CD4-positive, alpha-beta T cell treated with Interleukin-10 for 1 hour (primary cell): ENCODE results near the gene CIBAR2.

Source experiments
- DNase-seq: peaks from one replicate; pipeline ENCODE4 v3.0.0-alpha.2; 2020

CIBAR2 gene

DNA sequence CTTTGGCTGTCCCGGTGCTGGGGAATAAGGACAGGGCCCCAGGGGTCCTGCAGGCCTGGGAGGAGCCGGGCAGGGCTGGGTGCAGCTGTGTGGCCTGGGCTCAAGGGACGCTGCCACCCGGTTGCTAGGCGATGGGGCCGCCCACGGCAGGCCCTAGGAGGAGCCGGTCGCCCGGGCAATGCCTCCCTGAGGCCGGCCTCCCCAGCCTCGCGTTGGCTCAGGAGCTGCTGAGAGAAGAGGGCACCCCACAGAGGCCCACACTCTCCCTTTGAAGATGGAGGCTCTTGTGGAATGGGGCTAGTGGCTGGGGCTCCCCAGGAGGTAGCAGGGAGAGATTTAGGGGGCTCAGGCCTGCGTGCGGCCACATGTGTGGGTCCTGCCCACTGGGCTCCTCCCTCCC is at the start of gene CIBAR2:
CIBAR2 (minus strand) TSS at position 109 of the 400 bp plus-strand sequence. CDS start 120 bp downstream, outside the sequence.
- no peak for DNase-seq

DNA sequence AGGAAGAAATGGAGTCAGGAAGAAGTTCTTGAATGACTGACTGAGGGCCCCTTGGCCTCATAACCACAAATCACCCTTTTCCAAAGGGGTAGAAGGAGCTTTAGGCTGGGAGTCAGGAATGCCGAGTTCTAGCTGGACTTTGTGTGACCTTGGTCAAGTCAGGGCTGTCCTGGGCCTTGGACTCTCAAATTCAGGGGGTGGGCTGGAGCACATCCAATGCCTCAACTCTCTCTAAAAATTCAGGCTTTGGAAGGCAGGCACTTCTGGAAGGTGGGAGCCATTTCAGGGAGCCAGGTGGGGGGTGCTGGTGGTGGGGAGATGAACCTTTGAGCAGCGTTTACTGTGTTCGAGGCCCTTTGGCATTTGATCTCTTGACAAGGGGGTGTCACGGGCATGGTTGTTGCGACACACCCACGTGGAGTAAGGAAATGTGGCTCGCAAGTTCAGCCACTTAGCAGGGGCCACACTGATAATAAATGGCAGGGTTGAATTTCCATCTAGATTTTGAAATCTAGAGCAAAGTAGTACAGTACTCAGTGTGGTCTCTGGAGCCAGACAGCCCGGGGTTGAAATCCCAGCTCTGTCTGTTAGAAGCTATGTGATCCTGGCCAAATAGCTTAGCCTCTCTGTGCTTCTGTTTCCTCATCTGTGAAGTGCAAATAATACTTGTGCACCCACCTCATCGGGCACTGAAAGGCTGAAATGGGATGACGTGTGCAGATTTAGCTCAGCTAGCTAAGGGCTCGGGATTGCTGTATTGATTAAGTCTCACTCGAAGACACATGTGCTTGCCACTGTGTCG is 47.1 kb upstream of the CIBAR2 start:
- no peak for DNase-seq

DNA sequence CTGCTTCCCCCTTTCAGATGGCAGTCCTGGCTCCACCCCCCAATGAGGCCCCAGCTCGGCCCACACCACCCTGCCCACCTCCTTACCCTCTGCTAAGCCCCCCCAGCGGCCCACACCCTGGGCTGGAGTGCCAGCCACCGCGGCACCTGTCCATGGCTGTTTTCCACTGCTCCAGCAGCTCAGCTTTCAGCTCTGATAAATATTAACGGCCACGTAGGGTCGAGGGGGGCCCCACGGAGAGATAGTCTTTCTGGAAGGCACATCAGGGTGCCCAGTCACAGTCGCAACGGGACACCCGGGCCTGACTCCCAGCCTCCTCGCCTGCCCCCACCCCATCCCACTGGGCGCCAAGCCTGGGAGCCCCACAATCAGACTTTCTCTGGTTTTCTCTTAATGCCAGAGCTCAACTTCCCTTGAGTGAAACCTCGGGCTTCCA is 46.5 kb upstream of the CIBAR2 start:
- no peak for DNase-seq

DNA sequence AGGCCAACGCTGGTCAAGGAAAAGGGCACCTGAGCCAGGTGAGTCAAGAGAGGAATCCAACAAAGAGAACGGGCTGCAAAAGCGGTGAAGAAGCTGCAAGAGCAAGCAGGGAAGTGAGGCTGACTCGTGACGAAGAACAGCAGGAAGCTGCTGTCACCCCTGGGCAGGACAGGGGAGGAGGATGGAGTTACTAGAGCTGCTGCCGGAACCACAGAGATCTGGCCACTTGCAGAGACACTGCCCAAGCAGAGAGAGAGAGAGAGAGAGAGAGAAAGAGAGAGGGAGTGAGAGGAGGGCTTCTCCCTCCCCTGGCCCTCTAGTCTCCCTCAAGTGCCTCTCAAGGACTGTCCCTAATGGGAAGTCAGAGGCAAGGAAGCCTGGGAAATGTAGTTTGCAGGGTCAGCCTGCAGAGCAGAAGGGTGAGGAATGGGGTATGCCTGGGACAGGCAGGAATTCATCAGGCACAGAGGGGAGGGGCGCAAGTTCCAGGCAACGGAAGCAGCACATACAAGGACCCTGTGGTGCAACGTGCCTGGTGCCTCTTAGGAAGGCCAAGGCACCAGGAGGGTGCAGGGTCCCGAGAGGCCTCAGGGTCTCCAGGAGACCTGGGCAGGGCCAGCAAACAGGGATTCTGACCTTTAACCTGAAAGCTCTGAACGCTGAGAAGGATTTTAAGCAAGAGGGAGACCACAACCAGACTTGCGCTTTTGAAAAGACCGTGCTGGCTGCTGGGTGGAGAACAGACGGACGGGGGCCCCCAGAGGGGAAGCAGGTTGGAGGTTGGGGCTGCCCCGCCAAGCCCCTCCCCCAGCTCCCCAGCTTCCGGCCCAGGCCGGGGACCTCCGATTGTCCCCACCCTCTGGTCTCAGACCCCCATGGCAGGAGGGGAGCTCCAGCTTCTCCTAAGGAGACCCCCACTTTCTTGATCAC is 45.8 kb upstream of the CIBAR2 start:
- peak; percentile 15 for DNase-seq

DNA sequence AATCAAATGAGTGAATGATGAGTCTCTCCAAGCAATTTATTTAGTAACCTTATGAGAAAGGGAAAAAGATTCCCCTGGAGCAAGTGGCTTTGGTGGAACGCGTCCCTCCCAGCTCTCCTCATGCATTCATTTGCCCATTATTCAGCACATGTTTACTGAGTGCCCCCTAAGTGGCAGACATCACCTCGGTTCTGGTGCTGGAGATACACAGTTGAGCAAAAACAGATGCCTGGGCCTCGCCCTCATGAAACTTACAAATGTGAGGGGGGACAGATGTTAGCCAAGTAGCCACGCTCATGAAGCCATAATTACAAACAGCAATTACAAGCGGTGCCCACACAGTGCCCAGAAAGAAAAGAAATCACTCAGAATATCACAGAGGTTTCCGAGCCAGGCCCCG is 45.1 kb upstream of the CIBAR2 start:
- DNase-seq = no peak

DNA sequence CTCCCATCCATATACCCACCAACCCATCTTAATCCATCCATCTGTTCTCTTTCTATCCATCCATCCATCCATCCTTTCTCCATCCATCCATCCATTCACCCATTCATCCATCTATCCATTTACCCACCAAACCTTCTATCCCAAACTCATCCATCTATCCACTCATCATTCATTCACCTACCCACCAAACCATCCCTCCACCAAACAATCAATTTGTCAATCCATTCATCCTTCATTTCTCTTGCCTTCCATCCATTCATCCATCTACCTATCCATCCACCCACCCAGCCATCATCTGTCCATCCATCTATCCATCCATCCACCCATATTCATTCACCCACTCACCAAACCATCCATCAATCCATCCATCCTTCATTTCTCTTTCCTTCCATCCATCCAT is 44.6 kb upstream of the CIBAR2 start:
- no peak for DNase-seq

DNA sequence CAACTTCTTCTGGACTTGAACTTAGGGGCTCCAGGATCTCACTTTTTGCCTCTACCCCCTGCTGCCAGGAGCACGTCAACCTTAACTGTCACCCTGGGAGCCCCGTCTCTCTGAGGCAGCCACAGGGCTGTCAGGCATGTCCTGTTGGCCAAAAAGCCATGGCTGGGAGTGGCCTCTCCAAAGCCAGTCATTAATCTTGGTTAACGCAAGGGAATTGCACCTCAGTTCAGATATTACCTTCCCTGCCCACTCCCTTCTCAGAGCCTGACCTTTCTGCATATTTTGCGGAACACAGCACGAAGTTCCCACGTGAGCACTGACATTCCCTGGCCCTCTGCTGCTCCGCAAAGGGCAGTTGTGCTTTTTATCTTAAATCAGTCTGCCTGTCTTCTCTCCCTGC is 44.2 kb upstream of the CIBAR2 start:
- no peak for DNase-seq

DNA sequence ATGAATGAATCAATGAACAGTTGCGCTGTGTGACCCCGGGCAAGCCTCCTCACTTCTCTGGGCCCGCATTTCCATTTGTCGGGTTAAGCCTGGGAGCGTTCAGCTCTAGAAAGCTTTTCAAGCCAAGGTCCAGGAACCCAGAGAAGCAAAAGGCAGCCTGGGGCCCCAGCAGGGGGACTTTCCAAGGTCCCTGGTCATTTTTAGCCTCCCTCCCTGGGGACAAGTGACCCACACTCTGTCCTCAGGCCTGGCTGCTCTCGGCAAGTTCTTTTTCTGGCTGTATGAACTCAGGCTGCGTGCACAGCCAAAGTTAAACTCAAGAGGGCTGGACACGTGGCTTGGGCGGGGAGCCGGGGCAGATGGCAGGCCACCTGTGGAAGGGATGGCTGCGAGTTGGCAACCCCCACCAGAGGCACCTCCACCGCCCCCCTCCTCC is 41.4 kb upstream of the CIBAR2 start:
- DNase-seq = no peak

DNA sequence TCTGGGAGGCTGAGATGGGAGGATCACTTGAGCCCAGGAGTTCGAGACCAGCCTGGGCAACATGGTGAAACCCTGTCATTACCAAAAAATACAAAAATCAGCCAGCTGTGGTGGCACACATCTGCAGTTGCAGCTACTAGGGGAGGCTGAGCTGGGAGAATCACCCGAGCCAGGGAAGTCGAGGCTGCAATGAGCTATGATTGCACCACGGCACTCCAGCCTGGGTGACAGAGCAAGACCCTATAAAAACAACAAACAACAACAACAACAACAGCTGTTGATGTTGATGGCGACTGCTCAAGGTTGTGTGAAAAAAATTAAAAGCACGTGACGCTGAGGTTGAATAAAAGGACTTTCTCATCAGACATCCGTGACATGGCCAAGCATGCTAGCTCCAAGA is 40.8 kb upstream of the CIBAR2 start:
- DNase-seq = no peak

DNA sequence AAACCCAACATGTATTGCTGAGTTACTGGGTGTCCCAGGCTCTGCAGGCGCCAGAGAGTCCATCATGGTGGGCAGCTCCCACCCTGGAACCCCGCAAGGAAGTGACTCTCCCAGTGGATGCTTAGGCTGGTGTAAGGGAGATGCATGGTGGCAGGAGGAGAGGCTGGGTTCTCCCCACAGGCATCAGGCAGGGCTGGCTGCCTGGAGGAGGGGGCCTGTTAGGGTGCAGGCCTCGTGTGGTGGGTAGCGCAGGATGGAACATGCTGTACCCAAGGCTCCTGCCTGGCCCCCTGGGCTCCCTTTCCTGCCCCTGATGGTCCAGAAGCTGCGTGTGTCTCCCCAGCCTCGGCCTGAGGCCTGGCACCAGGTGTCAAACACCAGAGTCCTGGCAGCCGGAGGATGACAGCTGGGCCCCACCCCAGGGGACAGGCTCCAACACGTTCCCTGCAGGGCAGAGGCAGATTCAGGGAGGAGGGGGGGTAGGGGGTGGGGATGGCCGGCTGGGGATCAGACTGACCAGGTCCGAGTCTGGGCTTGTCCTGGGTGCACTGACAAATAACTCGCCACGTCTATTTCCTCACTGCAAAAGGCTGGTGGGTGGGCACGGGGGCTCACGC is 40.2 kb upstream of the CIBAR2 start:
- DNase-seq = no peak

DNA sequence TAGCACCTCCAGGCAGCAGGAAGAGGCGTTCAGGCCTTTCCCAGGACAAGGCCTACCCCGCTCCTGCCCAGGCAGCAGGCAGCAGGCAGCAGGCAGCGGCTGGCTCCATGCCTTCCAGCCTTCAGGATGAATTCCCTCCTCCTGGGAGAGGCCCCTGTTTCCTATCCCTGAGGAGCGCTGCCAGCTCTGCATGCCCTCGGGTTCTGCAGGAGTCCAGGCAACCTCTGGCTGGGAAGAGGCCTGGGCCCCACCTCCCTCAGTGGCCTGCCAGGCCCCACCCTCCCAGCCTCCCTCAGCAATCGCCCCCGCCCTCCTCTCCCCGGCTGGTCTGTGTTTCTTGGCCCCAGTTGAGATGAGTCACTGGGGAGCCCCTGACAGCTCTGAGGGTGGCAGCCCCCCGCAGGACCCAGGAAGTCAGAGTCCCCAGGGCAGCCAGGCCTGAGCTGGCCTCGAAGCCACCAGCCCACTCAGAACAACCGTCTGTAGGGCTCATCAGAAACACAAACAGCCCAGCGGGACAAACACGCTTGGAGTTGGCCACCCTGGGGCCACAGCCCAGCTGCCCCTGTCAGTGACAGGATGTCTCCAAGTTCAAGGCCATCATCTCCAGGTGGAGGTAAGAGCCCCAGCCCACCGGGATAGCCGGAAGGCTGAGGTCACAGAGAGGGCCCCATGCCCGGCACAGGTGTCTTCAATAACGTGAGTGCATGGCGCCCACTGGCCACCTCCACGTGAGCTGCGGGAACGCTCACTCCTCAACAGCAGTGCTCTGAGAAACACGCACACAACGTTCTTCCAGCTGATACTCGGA is 39.5 kb upstream of the CIBAR2 start:
- DNase-seq = no peak

DNA sequence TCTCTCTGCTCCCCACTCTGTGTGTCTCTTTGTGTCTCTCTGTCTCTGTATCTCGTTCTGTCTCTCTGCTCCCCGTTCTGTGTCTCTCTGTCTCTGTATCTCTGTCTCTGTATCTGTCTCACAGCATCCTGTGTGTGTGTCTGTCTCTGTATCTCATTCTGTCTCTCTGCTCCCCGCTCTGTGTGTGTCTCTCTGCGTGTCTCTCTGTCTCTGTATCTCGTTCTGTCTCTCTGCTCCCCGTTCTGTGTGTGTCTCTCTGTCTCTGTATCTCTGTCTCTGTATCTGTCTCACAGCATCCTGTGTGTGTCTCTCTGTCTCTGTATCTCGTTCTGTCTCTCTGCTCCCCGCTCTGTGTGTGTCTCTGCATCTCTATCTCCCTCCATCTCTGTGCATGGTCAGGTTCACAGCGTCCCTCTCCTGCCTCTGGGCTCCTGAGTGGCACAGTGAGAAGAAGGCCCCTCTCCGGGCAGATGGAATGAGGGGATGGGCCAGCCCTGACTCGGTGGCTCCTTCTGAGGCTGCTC is 38.9 kb upstream of the CIBAR2 start:
- DNase-seq = no peak

DNA sequence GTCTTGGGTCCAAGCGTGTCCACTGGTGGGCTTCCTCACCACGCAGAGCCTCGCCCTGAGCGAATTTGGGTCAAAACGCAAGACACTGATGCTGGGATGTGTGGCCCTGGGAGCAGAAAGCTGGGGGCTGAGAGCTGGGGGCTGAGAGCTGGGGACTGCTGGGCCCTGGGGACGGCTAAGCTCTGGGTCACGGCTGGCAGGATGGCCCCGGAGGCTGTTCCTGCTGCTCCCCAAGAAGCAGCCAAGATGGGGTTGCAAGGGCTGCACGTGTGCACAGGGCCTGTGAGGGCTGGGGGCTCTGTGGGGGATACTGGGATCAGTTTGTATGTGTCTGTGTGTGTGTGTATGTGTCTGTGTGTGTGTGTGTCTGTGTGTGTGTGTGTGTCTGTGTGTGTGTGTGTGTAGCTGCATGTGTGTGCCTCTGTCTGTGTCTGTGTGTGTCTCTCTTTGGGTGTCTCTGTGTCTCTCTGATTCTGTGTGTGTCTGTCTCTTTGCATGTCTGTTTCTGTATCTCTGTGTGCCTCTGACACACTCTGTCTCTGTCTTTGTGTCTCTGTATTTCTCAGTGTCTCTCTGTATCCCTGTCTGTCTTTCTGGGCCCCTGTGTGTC is 38.2 kb upstream of the CIBAR2 start:
- DNase-seq = no peak

DNA sequence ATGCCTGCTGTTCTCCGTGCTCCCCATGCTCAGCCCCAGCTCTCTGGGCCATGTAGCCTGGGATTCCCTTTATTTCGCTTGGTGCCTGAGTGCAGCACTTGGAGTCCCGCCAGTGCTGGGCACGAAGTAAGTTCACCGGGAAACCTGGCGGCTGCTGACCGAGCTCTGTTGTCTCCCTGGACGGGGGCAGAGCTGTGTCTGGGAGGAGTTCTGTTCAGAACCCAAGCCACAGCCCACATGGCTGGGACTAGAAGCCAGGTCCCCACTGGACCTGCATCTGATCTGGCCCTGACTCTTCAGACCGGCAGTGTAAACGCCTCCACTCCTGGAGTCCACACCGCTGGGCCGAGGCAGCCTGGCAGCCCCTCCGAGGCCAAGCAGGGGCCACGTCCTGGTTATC is 37.5 kb upstream of the CIBAR2 start:
- no peak for DNase-seq

DNA sequence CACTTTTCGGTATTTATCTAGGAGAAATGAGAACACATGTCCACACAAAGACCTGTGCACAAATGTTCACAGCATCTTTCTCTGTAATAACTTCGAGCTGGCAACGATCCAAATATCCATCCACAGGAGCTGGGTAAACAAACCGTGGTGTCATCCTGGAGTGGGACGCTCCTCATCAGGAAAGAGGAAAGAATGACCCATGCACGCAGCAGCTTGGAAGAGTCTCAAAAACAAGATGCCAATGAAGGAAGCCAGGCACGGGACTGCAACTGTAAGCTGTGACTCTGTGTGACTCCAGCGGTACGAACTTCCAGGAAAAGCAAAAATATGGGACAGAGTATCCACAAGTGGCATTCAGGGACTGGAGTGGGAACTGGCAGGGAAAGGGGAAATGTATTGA is 36.7 kb upstream of the CIBAR2 start:
- no peak for DNase-seq

DNA sequence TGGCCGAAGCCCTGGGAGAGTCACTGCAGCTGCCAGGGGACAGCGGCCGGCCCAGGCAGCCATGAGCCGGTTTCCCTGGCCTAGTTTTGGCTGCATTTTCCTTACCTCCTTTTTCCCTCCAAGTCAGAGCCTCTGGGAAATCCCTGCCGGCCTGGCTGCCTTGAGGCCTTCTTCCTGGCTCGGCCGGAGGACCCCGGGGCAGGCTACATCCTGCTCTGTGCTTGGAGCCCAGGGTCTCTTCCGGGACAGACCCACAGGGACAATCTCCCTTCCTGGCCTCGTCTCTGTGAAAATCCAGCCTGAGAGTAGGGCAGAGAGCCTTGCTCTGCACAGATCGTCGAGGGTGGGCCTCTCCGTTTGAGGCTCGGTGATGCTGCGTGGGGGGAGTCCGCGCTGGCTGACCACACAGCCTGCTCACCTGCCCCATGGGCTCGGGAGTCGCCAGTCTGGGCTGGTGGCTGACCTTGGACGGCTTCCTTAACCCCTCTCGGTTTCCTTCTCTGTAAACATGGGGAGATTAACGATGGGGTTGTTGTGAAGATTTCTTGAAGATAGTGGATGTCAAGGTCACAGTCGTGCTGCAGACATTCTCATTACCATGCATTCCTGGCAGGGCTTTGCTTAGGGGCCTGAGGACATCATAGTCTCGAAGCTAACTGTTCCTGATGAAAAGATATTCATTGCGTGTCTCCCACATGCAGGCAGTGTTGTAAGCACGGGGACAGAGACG is 34.8 kb upstream of the CIBAR2 start:
- no peak for DNase-seq

DNA sequence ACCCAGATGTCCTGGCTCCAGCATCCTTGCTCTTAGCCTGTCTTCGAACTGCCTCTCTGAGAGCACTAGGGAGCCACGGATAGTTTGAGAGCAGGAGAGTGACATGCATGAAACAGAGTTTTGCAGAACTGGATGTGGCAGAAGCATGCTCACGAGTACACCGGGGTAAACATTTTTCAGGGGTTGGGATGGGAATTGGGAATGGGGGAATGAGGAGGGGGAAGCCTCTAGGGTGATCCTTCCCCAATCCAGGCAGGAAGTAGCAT is 34.2 kb upstream of the CIBAR2 start:
- DNase-seq = no peak

DNA sequence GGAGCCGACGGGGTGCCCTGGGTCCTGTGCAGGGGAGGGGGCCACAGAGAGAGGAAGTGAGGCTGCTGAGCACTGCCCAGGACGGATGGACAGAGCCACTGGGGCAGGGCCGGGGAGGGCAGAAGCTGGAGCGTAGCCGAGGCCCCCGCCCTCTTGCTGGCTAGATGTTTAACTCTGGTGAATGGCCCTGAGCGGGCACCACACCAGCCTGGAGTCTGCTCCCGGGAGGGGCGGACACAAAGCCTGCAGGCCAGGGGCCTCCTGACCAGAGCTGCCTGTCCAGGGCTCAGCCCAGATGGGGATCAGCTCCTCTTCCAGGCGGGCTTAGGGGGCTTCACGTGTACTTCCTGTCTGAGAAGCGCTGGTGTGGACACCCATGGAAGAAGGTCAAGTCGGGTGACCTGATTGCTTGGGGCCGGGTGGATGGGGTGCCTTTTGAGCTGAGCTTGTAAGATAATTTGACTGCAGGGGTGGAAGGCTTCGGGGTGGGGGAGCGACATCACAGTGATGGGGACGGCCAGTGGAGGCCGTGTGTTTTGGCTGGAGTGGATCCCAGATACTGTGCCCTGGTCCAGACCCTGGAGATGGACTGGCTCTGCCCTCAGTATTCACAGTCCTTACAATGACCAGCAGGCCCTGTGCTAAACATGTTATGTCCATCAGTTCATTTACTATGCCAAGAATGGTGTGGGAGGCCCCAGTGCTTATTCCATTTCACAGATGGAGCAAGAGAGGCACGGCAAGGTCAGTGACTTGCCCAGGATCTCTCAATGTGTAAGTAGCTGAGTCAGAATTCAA is 33.7 kb upstream of the CIBAR2 start:
- DNase-seq = no peak

DNA sequence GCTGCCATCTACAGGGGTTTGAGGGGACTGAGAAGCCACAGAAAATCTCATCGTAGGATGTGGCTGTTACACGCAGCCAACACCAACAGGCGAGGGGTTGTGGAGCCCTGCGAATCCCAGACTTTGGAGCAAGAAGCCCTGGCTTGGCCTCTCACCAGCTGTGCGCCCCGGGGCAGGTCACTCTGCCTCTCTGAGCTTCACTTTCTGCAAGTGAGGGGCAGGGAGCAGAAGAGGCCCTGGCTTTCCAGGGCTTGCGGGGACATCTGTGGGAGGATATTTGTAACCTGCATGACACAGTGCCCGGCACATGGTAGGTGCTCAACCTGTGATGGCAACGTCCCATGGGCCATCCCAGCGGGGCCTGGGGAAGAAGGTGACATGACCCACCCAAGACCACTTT is 32.9 kb upstream of the CIBAR2 start:
- DNase-seq = no peak
